Astrocyte (in vitro differentiated cells and primary cell): ENCODE data around the gene PIK3CB. TPM values are rescaled to one million over a fixed set of nuclear protein-coding genes. Genes with fewer than 3 reads are reported as not detected.

Source experiments
- DNase-seq: peaks from one replicate; pipeline ENCODE4 v3.0.0-alpha.2; 2010; ENCODE audit warnings: low read depth
- FAIRE-seq: peaks from 2 replicates; lab custom pipeline; 2011; peaks lifted over from hg19 to GRCh38; lab: Jason Lieb, UNC
- H2AFZ ChIP-seq: 2 replicates; pipeline ENCODE4 v1.6.0; 2012; ENCODE audit warnings: low read depth, low read length, inconsistent platforms
- H3K27ac ChIP-seq: 2 replicates; pipeline ENCODE4 v1.5.1; 2011; ENCODE audit warnings: low read depth, low read length, inconsistent platforms
- H3K27me3 ChIP-seq: 2 replicates; pipeline ENCODE4 v1.6.0; 2011; ENCODE audit warnings: low read length, inconsistent platforms; ENCODE audit not compliant: insufficient read depth
- H3K36me3 ChIP-seq: 2 replicates; pipeline ENCODE4 v1.5.1; 2011; ENCODE audit warnings: low read length, inconsistent platforms; ENCODE audit not compliant: insufficient read depth
- H3K4me1 ChIP-seq: 2 replicates; pipeline ENCODE4 v1.5.1; 2011; ENCODE audit warnings: low read length, inconsistent platforms; ENCODE audit not compliant: insufficient read depth
- H3K4me2 ChIP-seq: 2 replicates; pipeline ENCODE4 v1.6.0; 2012; ENCODE audit warnings: low read length, inconsistent platforms
- H3K4me3 ChIP-seq: 2 replicates; pipeline ENCODE4 v1.5.1; 2011; ENCODE audit warnings: low read depth, mild to moderate bottlenecking, low read length, inconsistent platforms; ENCODE audit not compliant: insufficient read depth
- H3K79me2 ChIP-seq: 2 replicates; pipeline ENCODE4 v1.6.0; 2012; ENCODE audit warnings: mild to moderate bottlenecking, low read length, inconsistent platforms; ENCODE audit not compliant: insufficient read depth
- H3K9ac ChIP-seq: 2 replicates; pipeline ENCODE4 v1.6.0; 2012; ENCODE audit warnings: mild to moderate bottlenecking, low read length, inconsistent platforms
- H3K9me3 ChIP-seq: 2 replicates; pipeline ENCODE4 v1.5.1; 2012; ENCODE audit warnings: low read depth, mild to moderate bottlenecking, low read length, inconsistent platforms; ENCODE audit not compliant: insufficient read depth
- H4K20me1 ChIP-seq: 2 replicates; pipeline ENCODE4 v1.6.0; 2012; ENCODE audit warnings: low read length, inconsistent platforms; ENCODE audit not compliant: insufficient read depth
- H3K27ac Mint-ChIP-seq: one replicate; pipeline ENCODE4 v1.8.0; 2021; ENCODE audit warnings: mild to moderate bottlenecking, mixed read lengths; ENCODE audit not compliant: unreplicated experiment
- H3K27me3 Mint-ChIP-seq: one replicate; pipeline ENCODE4 v1.8.0; 2021; ENCODE audit warnings: low read depth, mixed read lengths; ENCODE audit not compliant: unreplicated experiment
- H3K36me3 Mint-ChIP-seq: one replicate; pipeline ENCODE4 v1.8.0; 2021; ENCODE audit warnings: low read depth, mixed read lengths; ENCODE audit not compliant: unreplicated experiment
- H3K4me1 Mint-ChIP-seq: one replicate; pipeline ENCODE4 v1.8.0; 2021; ENCODE audit warnings: low read depth, mixed read lengths; ENCODE audit not compliant: unreplicated experiment
- H3K4me3 Mint-ChIP-seq: one replicate; pipeline ENCODE4 v1.8.0; 2021; ENCODE audit warnings: mild to moderate bottlenecking, moderate library complexity, mixed read lengths; ENCODE audit not compliant: unreplicated experiment
- H3K9me3 Mint-ChIP-seq: one replicate; pipeline ENCODE4 v1.8.0; 2021; ENCODE audit warnings: mild to moderate bottlenecking, mixed read lengths; ENCODE audit not compliant: unreplicated experiment
- CTCF ChIP-seq: IDR thresholded peaks from 2 replicates; pipeline ENCODE4 v1.5.1; 2011; ENCODE audit warnings: low read depth, mild to moderate bottlenecking, inconsistent platforms, low read length, moderate library complexity; ENCODE audit not compliant: insufficient read depth
- EZH2 ChIP-seq: IDR thresholded peaks from 2 replicates; pipeline ENCODE4 v1.6.1; 2012; ENCODE audit warnings: mild to moderate bottlenecking, low read length, inconsistent platforms; ENCODE audit not compliant: insufficient read depth
- total RNA-seq: library from RNA; stranded (reverse); gene quantifications from 2 replicates; pipeline ENCODE4 v1.2.1, GENCODE V29; 2021

The PIK3CB gene
- total RNA-seq, 1 donor from 2014 or later: 24.8 TPM

GRCh38 chr3:138873471-138874278, 38.9 kb upstream of the PIK3CB start:
- no peaks in the 10 kb centered on the region for H3K4me1 ChIP-seq
- no peaks in the 10 kb centered on the region for H3K27me3 ChIP-seq
- no peak overlapping the region for H3K27ac ChIP-seq
- no peaks in the 10 kb centered on the region for H4K20me1 ChIP-seq
- Mint-ChIP-seq H3K36me3 (peaks cover 3% of the 10 kb centered on the region), H3K4me3 (no peak overlapping the region), H3K9me3 (peaks cover 6% of the 10 kb centered on the region), H3K27ac (no peak overlapping the region), H3K27me3 (no peaks in the 10 kb centered on the region), H3K4me1 (no peaks in the 10 kb centered on the region)
- no peak overlapping the region for H3K9ac ChIP-seq
- H3K36me3 ChIP-seq: no peaks in the 10 kb centered on the region
- H3K9me3 ChIP-seq: no peaks in the 10 kb centered on the region
- DNase-seq: no peak
- TF ChIP-seq CTCF: no peak
- no peak for TF ChIP-seq EZH2
- no peaks in the 10 kb centered on the region for H3K79me2 ChIP-seq
- no peak overlapping the region for H3K4me2 ChIP-seq
- no peak overlapping the region for H2AFZ ChIP-seq
- no peak overlapping the region for H3K4me3 ChIP-seq
- FAIRE-seq: no peak

- Histone ChIP-seq H3K27ac (no peak overlapping the region), H3K9me3 (no peaks in the 10 kb centered on the region), H4K20me1 (no peaks in the 10 kb centered on the region), H3K4me2 (no peak overlapping the region), H3K9ac (no peak overlapping the region), H3K4me3 (no peak overlapping the region), H3K27me3 (no peaks in the 10 kb centered on the region), H3K79me2 (no peaks in the 10 kb centered on the region), H3K36me3 (no peaks in the 10 kb centered on the region), H2AFZ (no peak overlapping the region), H3K4me1 (no peaks in the 10 kb centered on the region)
- Mint-ChIP-seq H3K4me1 (no peaks in the 10 kb centered on the region), H3K27ac (no peak overlapping the region), H3K27me3 (no peaks in the 10 kb centered on the region), H3K36me3 (peaks cover 3% of the 10 kb centered on the region), H3K4me3 (no peak overlapping the region), H3K9me3 (peaks cover 6% of the 10 kb centered on the region)
- FAIRE-seq (no peak), DNase-seq (no peak)
- no peak for TF ChIP-seq EZH2
Observed at GRCh38 chr3:138872632-138873031, 37.9 kb upstream of the PIK3CB start.

- Mint-ChIP-seq H3K36me3 (no peaks in the 10 kb centered on the region), H3K4me3 (no peak overlapping the region), H3K27me3 (no peaks in the 10 kb centered on the region), H3K9me3 (no peaks in the 10 kb centered on the region), H3K4me1 (peaks cover 7% of the 10 kb centered on the region), H3K27ac (no peak overlapping the region)
- Histone ChIP-seq H3K27me3 (no peaks in the 10 kb centered on the region), H3K4me1 (peaks cover 8% of the 10 kb centered on the region), H2AFZ (no peak overlapping the region), H3K36me3 (no peaks in the 10 kb centered on the region), H3K9me3 (no peaks in the 10 kb centered on the region), H3K9ac (no peak overlapping the region), H3K4me2 (no peak overlapping the region), H3K27ac (no peak overlapping the region), H4K20me1 (no peaks in the 10 kb centered on the region), H3K4me3 (no peak overlapping the region), H3K79me2 (no peaks in the 10 kb centered on the region)
- peak; percentile 11 for DNase-seq
- FAIRE-seq: no peak
- TF ChIP-seq EZH2 (no peak), CTCF (no peak)
Observed at GRCh38 chr3:138867996-138868395, 33.3 kb upstream of the PIK3CB start.
